NAMALWA (cell line): Measurements from ENCODE around the gene SPINK5.

Source experiments
- DNase-seq: peaks from one replicate; pipeline ENCODE4 v3.0.0-alpha.2; 2015; ENCODE audit warnings: low spot score

The SPINK5 gene

DNA sequence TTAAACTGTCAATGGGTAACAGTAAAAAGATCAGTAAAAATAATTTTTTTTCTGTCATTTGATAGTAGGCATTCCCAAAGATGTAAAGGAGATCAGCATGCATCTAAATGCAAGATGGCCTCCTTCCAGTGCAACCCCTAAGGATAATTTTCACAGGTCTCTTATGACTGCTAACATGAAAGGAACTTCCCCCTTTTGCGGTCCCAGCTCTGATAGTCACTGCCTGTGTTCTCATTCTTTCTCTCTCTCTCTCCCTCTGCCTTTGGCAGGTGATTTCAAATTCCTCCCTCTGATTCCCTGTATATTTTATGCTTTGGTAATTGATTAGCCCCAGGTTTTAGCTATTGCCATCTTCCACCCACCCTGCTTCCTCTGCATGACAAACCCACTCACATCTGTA is 113.4 kb downstream of the SPINK5 start:
- DNase-seq = no peak

DNA sequence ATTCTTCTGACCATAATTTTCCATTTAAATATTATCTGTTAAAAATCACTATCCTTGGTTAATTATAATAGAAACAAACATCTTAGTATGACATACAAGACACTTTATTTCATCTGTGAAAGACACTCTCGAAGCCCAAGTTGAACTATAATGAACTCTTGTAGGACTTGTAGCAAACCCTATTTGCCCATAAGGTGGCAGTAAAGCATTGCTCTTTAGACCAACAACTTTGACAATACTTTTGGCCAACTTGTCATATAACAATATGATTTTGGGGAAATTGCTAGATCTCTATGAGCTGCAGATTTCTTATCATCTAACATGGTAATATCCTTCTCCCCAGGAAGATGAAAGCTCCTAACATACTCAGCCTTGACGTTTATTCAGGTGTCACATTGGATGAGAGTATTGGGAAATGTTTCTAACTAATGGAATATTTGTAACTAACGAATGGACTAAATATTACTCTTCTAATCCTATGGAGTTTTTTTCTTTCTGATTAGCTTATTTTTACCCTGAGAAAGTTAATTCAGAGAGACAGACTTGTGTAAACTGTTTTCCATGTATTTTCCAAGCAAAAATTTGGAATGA is 115.5 kb downstream of the SPINK5 start:
- DNase-seq = peak; percentile 71

GRCh38 chr5:148186248-148187003 is 122.6 kb downstream of the SPINK5 start:
- DNase-seq = no peak
